Inferior parietal cortex (tissue), 1 donor: Measurements from ENCODE around the gene ZBTB1.
A peak's percentile ranks its signal among the peaks of the same experiment; 100 is the strongest.
"Not testable (repeated sequence)": the region's sequence is repeated elsewhere in the genome, so short reads cannot be mapped to it uniquely, and the experiment has no call there.

ENCODE experiments used
- DNase-seq: peaks from one replicate; pipeline ENCODE4 v3.0.0-alpha.2; 2016; ENCODE audit errors: extremely low spot score

Gene ZBTB1

GRCh38 chr14:64500088-64500487, 4.5 kb upstream of the ZBTB1 start:
- DNase-seq = no peak

GRCh38 chr14:64501411-64502171, 3.0 kb upstream of the ZBTB1 start:
- no peak for DNase-seq

- no peak for DNase-seq
These were observed 2.1 kb upstream of the ZBTB1 start for GRCh38 chr14:64502456-64502855.

DNA sequence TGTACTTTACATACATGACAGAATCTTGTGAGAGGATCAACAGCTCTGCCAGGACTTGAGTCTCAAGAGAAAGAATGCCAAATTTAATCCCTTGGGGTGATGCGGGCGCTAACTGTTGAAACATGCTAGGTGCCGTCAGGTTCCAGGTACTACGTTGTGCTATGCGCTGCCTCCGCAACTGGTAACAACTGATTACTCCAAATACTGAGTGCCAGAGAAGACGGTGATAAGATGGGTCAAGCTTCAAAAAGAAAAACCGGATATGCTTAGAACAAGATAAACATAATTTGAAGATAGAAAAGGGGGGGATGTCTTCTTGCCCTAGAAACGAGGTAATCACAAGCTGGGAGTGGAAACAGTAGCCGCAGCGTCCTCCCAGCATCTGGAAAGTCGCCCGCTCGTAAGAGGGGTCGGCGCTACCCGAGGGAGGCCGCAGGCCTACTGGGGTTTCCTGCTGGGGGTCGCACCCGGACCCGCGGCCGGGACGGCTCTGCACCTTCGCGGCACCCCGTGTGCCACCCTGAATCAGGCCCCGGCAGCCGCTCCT, 1.6 kb upstream of the ZBTB1 start:
- DNase-seq = no peak

DNA sequence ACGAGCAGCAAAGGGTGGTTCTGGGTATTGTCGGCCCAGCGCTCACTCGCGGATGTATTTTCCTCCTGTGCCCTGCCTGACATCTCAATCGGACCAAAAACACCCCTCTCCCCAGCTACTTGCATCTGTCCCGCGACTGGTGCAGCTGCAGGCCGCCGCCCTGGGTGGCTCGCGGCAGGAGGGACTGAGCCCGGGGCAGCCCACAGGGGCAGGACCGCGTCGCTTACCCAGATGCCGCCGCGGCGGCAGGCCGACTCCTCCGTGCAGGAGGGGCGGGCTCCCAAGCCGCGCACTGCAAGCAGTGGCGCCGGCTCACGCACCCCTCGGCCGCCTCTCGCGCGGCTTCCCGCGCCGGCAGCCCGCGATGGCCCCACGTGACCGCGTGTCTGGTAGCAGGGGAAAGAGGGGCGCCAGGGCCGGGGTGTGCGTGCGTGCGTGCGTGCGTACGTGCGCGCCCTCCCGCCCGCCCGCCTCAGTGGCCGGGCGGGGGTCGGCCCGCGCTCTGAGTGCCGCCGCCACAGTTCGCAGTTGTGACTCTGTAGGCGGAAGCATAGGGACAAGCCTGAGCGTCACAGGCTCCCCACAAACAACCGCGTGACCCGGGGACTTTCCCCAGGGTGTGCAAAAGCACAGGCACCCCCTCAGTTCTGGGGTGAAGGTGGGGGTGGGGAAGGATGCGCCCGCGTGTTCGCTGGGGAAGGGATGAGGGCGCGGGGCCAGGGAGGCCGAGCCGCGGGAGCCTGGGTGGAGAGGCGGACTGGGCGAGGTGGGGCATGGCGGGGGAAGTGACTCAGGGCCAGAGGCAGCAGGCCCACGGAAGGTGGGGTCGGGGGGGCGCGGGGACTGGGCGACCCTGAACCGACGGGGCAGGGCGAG, 898 bp upstream of the ZBTB1 start, which contains the start of gene ZBTB25:
Gene ZBTB25 (minus strand): TSS at position 405 of the 876 bp plus-strand sequence. CDS start 13,305 bp downstream, outside the sequence.
- peak; percentile 85 for DNase-seq

DNA sequence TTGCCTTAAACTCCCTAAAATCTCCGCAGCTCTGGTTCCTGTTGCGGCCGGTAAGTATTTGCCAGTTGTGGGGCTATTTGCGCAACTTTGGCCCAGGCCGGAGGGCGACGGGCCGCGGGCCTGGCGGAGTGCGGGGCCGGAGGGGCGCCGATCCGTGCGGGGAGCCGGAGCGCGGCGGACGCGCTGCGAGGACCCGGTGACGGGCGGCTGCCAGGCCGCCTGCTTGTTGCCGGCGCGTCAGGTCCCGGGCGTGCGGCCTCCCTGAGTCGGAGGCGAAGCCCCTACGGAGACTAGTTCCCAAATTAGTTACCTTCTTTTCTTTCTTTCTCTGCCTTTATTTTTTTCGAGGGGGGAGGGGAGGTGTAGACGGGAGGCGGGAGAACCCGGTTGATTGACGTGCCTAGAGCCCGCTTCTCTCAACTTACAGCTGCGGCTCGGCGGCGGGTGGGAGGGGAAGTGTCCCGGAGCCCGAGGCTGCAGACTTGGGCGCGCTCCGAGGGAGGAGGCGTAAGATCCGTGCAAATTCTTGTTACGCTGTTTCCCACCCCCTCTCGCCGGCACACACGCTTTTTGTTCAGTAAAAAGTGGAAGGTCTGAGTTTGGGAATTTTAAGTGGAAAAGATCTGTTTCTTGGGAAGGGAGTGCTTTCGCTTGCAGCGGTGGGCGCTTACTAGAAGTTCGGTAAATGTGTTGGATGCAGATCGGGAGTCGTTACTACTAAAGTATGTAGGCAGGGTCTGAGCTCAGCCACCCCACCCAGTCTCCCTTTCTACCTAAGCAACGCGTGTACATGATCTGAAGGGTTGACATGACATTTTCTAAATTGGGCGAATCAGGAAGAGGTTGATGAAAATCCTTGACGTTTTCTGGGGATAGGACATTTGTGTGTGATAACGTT, 576 bp downstream of the ZBTB1 start:
- peak; percentile 72 for DNase-seq

DNA sequence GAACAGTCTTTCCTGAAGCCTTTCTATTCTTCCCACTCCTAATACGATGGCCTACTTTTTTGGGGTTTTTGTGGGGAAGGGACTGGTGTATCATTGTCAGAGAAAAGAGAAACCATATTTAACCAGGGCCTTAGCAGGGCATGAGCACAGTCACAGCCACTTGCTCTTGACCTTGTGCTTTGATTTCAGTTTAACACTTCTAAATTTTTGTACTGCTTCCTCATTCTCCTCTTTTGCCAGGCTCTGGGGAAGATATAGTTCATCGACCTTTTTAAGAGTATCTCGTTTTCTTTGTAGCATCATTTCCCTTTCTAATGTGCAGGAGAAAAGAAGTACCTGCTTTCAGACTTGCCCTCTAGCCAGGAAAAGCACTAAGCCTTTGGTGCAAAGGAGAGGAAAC, 2.2 kb downstream of the ZBTB1 start:
- no peak for DNase-seq

DNA sequence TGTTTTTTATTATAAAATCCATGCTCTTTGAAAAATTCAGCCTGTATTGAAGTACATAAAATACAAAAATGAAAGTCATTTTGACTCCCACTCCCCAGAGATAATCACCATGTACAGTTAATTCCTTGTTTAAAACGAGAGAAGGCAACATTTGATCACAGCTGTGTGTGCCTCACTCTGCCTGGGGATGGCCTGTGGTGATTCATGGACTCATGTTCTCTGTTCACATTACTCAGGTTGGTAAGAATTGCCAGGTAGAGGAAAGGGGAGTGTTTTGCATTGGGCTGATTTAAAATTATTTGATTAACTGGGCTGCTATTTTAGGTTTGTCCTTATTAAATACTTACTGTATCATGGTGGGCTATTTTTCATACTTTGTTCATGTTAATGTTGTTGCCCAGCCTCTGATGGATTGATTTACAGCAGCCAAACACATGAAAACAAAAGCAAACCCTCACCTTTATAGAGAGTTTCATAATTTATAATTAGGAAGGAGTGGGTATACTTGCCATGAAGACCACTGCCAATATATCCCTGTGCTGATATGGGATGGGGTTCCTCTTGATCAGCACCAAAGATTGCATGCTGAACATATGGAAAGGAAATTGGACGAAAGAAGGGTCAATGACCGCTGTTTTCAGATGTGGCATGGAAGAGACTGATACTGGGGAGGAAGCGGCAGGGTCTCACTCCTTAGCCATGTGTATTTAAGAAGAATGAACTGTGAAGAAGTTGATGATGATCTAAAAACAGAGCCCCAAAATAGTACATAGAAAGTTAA, 3.0 kb downstream of the ZBTB1 start:
- no peak for DNase-seq

DNA sequence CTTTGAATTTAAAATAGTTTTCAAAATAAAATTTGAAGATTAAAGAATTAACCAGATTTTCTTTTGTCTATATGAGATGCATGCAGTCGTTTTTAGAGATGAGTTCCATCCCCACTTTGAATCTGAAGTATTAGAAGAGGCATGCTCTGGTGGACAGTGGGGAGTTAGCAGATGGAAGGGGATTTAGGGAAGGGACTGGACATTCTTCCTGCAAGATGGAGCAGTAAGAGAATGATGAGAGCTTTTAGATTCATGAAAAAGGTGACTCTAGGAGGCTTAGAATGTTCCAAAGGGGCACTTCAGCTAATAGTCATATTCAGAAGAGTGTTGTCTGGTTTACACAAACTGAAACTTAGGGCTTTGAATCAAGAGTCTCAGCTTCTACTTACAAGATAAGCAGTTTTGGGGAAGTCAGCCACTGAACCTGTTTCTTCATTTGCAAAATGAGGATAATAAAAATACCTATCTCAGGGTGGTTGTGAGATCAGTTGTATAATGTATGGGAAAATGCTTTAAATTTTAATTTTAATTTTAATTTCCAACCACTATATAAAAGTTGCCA, 3.7 kb downstream of the ZBTB1 start:
- DNase-seq = no peak

GRCh38 chr14:64509036-64509435, 4.5 kb downstream of the ZBTB1 start:
- DNase-seq = no peak

- peak; percentile 92 for DNase-seq
These were observed 6.5 kb downstream of the ZBTB1 start for GRCh38 chr14:64510825-64511671.

DNA sequence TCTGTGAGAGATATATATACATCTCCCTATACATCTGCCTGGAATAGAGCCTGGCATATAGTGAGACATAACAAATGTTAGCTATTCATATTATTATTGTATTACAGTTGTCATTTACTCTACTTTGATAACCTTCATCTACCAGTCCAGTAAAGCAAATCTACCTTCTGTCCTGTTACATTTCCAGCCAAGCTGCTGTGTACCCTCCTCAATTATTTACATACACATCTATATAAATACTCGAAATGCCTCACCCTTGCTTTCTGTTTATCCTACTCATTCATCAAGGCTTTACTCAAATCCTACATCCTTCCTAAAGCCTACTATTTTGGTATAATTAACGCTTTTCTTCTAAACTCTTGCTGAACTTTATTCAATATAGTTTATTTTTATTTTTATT, 8.7 kb downstream of the ZBTB1 start:
- DNase-seq = no peak

- DNase-seq = no peak
These were observed 10.5 kb downstream of the ZBTB1 start for GRCh38 chr14:64515053-64515452.

DNA sequence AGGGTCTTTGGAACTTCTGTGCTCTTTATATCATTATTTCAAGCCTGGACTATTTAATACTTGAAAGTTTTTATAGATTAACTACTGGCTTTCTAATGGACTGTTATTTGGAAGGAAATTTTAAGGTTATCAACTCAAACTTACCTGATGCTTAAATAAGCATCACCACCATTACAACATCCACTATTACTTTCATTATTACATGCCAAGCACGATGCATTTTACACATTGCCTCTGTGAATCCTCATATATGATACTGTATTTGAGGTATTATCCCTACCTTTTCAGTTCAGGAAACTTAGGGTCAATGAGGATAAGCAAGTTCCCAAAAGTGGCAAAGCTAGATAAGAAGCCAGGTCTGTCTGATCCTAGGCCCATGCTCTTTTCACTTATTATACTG, 12.4 kb downstream of the ZBTB1 start:
- DNase-seq = no peak

DNA sequence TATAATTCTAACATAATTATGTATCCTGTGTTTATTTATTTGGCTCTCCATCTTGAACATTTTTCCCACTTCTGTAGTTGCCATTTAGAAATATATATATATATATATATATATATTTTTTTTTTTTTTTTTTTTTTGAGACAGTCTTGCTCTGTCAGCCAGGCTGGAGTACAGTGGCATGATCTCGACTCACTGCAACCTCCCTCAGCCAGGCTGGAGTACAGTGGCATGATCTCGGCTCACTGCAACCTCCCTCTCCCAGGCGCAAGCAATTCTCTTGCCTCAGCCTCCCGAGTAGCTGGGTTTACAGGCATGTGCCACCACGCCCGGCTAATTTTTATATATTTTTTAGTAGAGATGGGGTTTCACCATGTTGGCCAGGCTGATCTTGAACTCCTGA, 13.1 kb downstream of the ZBTB1 start:
- not testable (repeated sequence) for DNase-seq

- no peak for DNase-seq
These were observed 13.7 kb downstream of the ZBTB1 start for GRCh38 chr14:64518229-64518628.

DNA sequence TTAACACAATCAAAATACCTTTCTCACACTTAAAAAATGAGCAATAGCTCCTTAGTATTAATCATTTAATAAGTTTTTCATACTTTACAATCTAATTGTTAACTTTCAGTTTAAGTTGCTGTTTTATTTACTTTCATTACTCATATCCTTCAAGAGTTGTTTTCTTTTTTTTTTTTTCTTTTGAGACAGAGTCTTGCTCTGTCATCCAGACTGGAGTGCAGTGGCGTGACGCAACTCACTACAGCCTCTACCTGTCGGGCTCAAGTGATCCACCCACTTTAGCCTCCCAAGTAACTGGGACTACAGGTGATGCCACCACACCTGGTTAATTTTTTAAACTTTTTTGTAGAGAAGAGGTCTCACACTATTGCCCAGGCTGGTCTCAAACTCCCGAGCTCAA, 16.1 kb downstream of the ZBTB1 start:
- no peak for DNase-seq

- no peak for DNase-seq
These were observed 18.2 kb downstream of the ZBTB1 start for GRCh38 chr14:64522591-64523355.

- no peak for DNase-seq
These were observed 20.8 kb downstream of the ZBTB1 start for GRCh38 chr14:64525354-64525753.
